H1 (cell line): ENCODE measurements around the gene RASL11B. TPM values are rescaled to one million over a fixed set of nuclear protein-coding genes. Genes with fewer than 3 reads are reported as not detected.

Experiments used
- CTCF ChIA-PET: fragments of 300-600 bp; sonication (Branson Sonifier 250); formaldehyde crosslinking; loops from one replicate; lab custom pipeline; 2021; ENCODE audit not compliant: partially characterized antibody; lab: Charles Lee
- POLR2A ChIA-PET: fragments of 300-600 bp; sonication (Branson Sonifier 250); formaldehyde crosslinking; loops from one replicate; lab custom pipeline; 2021; ENCODE audit warnings: inconsistent platforms; ENCODE audit not compliant: partially characterized antibody; lab: Charles Lee
- DNase-seq, 2 experiments: peaks; one replicate each; pipeline versions ENCODE4 v3.0.0 to v3.0.0-alpha.2; 2010 to 2022; ENCODE audit warnings: low spot score in 2 of 2, low read depth in 1 of 2, mixed read lengths in 1 of 2
- FAIRE-seq: peaks from 2 replicates; lab custom pipeline; 2011; peaks lifted over from hg19 to GRCh38; lab: Jason Lieb, UNC
- H2AFZ ChIP-seq: 2 replicates; pipeline ENCODE4 v1.8.1; 2012; ENCODE audit warnings: low read length, inconsistent platforms
- H2AK5ac ChIP-seq: 2 replicates; pipeline ENCODE4 v1.6.1; 2013; ENCODE audit warnings: low read depth, low read length
- H2BK120ac ChIP-seq: replicated peaks from 2 replicates; pipeline ENCODE3; 2013; ENCODE audit warnings: low read depth, low read length, inconsistent platforms
- H2BK12ac ChIP-seq: 2 replicates; pipeline ENCODE4 v1.6.1; 2013; ENCODE audit warnings: low read depth, low read length
- H2BK15ac ChIP-seq: 2 replicates; pipeline ENCODE4 v1.6.1; 2013; ENCODE audit warnings: low read length
- H2BK20ac ChIP-seq: 2 replicates; pipeline ENCODE4 v1.6.1; 2013; ENCODE audit warnings: low read length
- H2BK5ac ChIP-seq: 2 replicates; pipeline ENCODE4 v1.6.1; 2013; ENCODE audit warnings: low read depth, low read length
- H3K14ac ChIP-seq: 2 replicates; pipeline ENCODE4 v1.6.1; 2013; ENCODE audit warnings: inconsistent platforms; ENCODE audit not compliant: insufficient read length
- H3K18ac ChIP-seq: 2 replicates; pipeline ENCODE4 v1.6.1; 2013; ENCODE audit warnings: low read length; ENCODE audit errors: extremely low read depth
- H3K23ac ChIP-seq: 2 replicates; pipeline ENCODE4 v1.6.1; 2013; ENCODE audit warnings: inconsistent platforms; ENCODE audit not compliant: insufficient read length
- H3K23me2 ChIP-seq: 2 replicates; pipeline ENCODE4 v1.6.1; 2013; ENCODE audit warnings: low read depth, low read length
- H3K27ac ChIP-seq: 2 replicates; pipeline ENCODE4 v1.6.1; 2011; ENCODE audit warnings: low read depth, low read length, inconsistent platforms
- H3K27me3 ChIP-seq, 4 experiments: replicated peaks in 1 of 4; 1 replicate in 1 of 4; 2 replicates in 3 of 4; pipeline versions ENCODE4 v1.6.1 to v1.8.1; 2011 to 2013; ENCODE audit warnings: low read length in 3 of 4, mild to moderate bottlenecking in 3 of 4, inconsistent platforms in 2 of 4, mixed read lengths in 2 of 4, moderate library complexity in 1 of 4; ENCODE audit not compliant: control insufficient read depth in 3 of 4, insufficient read depth in 3 of 4; ENCODE audit errors: extremely low read depth in 1 of 4
- H3K36me3 ChIP-seq, 4 experiments: 2 replicates each; pipeline versions ENCODE4 v1.6.1 to v1.8.1; 2011 to 2013; ENCODE audit warnings: mild to moderate bottlenecking in 4 of 4, low read length in 3 of 4, moderate library complexity in 2 of 4, control low read depth in 1 of 4, inconsistent platforms in 1 of 4; ENCODE audit not compliant: insufficient read depth in 4 of 4, control insufficient read depth in 2 of 4
- H3K4ac ChIP-seq: replicated peaks from 2 replicates; pipeline ENCODE3; 2013; ENCODE audit warnings: low read length, low read depth, mixed read lengths, inconsistent platforms; ENCODE audit not compliant: insufficient read length
- H3K4me1 ChIP-seq, 4 experiments: replicated peaks in 1 of 4; 1 replicate in 1 of 4; 2 replicates in 3 of 4; pipeline versions ENCODE4 v1.6.1 to v1.8.1; 2011 to 2013; ENCODE audit warnings: low read length in 3 of 4, inconsistent platforms in 2 of 4, mixed read lengths in 1 of 4; ENCODE audit not compliant: insufficient read depth in 4 of 4, control insufficient read depth in 3 of 4
- H3K4me2 ChIP-seq, 2 experiments: 2 replicates each; pipeline versions ENCODE4 v1.6.1 to v1.8.1; 2011 to 2013; ENCODE audit warnings: low read depth in 2 of 2, low read length in 2 of 2, control low read depth in 1 of 2, inconsistent platforms in 1 of 2, mild to moderate bottlenecking in 1 of 2; ENCODE audit not compliant: insufficient read depth in 1 of 2
- H3K4me3 ChIP-seq, 4 experiments: fragments of 200-600, 300-600 bp in 1 of 4; sonication (generic), shearing (Covaris generic), sonication (Bioruptor Twin) in 1 of 4; 2 replicates each; pipeline versions ENCODE4 v1.5.1 to v1.8.1; 2011 to 2016; ENCODE audit warnings: low read length in 4 of 4, low read depth in 3 of 4, control low read depth in 2 of 4, inconsistent platforms in 2 of 4, mild to moderate bottlenecking in 2 of 4, mixed read lengths in 1 of 4, moderate library complexity in 1 of 4; ENCODE audit not compliant: insufficient read depth in 2 of 4; ENCODE audit errors: extremely low read depth in 1 of 4
- H3K56ac ChIP-seq: replicated peaks from 2 replicates; pipeline ENCODE3; 2013; ENCODE audit warnings: low read depth, mild to moderate bottlenecking, mixed read lengths, low read length, inconsistent platforms; ENCODE audit not compliant: insufficient read length
- H3K79me1 ChIP-seq: 2 replicates; pipeline ENCODE4 v1.6.1; 2013; ENCODE audit warnings: low read depth, low read length, control low read depth
- H3K79me2 ChIP-seq, 2 experiments: 2 replicates each; pipeline versions ENCODE4 v1.6.1 to v1.8.1; 2012 to 2013; ENCODE audit warnings: low read length in 2 of 2, mild to moderate bottlenecking in 2 of 2, inconsistent platforms in 1 of 2; ENCODE audit not compliant: insufficient read depth in 2 of 2, control insufficient read depth in 1 of 2
- H3K9ac ChIP-seq, 4 experiments: replicated peaks in 1 of 4; 1 replicate in 1 of 4; 2 replicates in 3 of 4; pipeline versions ENCODE4 v1.6.1 to v1.8.1; 2011 to 2013; ENCODE audit warnings: low read depth in 3 of 4, low read length in 3 of 4, control low read depth in 2 of 4, mild to moderate bottlenecking in 2 of 4, moderate library complexity in 2 of 4, inconsistent platforms in 1 of 4; ENCODE audit errors: extremely low read depth in 1 of 4
- H3K9me3 ChIP-seq, 2 experiments: 2 replicates each; pipeline versions ENCODE4 v1.6.1 to v1.8.1; 2012 to 2013; ENCODE audit warnings: mild to moderate bottlenecking in 2 of 2, moderate library complexity in 2 of 2, control low read depth in 1 of 2, inconsistent platforms in 1 of 2, low read depth in 1 of 2, low read length in 1 of 2, mixed read lengths in 1 of 2; ENCODE audit not compliant: insufficient read depth in 2 of 2
- H4K20me1 ChIP-seq, 2 experiments: replicated peaks in 1 of 2; 2 replicates each; pipeline versions ENCODE3 to v1.8.1; 2011 to 2013; ENCODE audit warnings: inconsistent platforms in 2 of 2, low read length in 2 of 2, mild to moderate bottlenecking in 1 of 2; ENCODE audit not compliant: insufficient read depth in 2 of 2, control insufficient read depth in 1 of 2
- H4K5ac ChIP-seq: 2 replicates; pipeline ENCODE4 v1.6.1; 2013; ENCODE audit warnings: low read length, low read depth, mixed read lengths, inconsistent platforms; ENCODE audit not compliant: insufficient read length
- H4K8ac ChIP-seq: 2 replicates; pipeline ENCODE4 v1.8.0; 2013; ENCODE audit warnings: mild to moderate bottlenecking, moderate library complexity, low read length, inconsistent platforms; ENCODE audit not compliant: insufficient read depth; ENCODE audit errors: extremely low read depth
- H4K91ac ChIP-seq: replicated peaks from 2 replicates; pipeline ENCODE3; 2013; ENCODE audit warnings: low read length, mixed read lengths, inconsistent platforms; ENCODE audit not compliant: insufficient read length
- RAD21 ChIP-seq, 2 experiments: IDR thresholded peaks in 1 of 2; conservative IDR thresholded peaks in 1 of 2; 2 replicates each; pipeline ENCODE4 v1.6.1; 2011; ENCODE audit warnings: low read depth in 2 of 2, low read length in 2 of 2, improper control_type of control experiment in 1 of 2, inconsistent platforms in 1 of 2, mild to moderate bottlenecking in 1 of 2, moderate library complexity in 1 of 2
- WGBS, 2 experiments: shearing (Covaris generic) in 1 of 2; methylation state at CpG; one replicate each; pipeline versions ENCODE4 v1.1.6 to v1.1.7; 2013 to 2015; ENCODE audit warnings: low lambda C conversion rate in 2 of 2, mixed read lengths in 2 of 2, inconsistent platforms in 1 of 2, low coverage in 1 of 2, missing lambda C conversion rate in 1 of 2; ENCODE audit not compliant: insufficient replicate concordance in 2 of 2, insufficient coverage in 1 of 2, insufficient read length in 1 of 2; ENCODE audit errors: extremely low coverage in 1 of 2, missing lambda C conversion rate in 1 of 2; 5-methylcytosine and 5-hydroxymethylcytosine counted together
- polyA plus RNA-seq, 7 experiments: library from polyadenylated mRNA; depleted of rRNA in 3 of 7; stranded (reverse) in 5 of 7; unstranded in 2 of 7; fragments of >200 nt in 5 of 7; fragments of 200-250 nt in 2 of 7; gene quantifications; 1 replicate in 5 of 7; 2 replicates in 1 of 7; 4 replicates in 1 of 7; pipeline versions ENCODE4 v1.2.1 to v1.2.3, GENCODE V29; 2011 to 2013; ENCODE audit warnings: missing spikeins in 2 of 7, mixed read lengths in 2 of 7
- total RNA-seq: library from RNA; stranded (reverse); fragmentation: NEBNext Ultra II Directional; extraction: Animal tissue kit (Norgen Biotek cat#: 25700); gene quantifications from 2 replicates; pipeline ENCODE4 v1.2.1, GENCODE V29; 2021

Gene RASL11B
- total and polyA plus RNA-seq, 2 of the 8 experiments (the other 6 are each of a cell fraction or from before 2014, with no cell fraction given), result 49.8 to 75.5 TPM

DNA sequence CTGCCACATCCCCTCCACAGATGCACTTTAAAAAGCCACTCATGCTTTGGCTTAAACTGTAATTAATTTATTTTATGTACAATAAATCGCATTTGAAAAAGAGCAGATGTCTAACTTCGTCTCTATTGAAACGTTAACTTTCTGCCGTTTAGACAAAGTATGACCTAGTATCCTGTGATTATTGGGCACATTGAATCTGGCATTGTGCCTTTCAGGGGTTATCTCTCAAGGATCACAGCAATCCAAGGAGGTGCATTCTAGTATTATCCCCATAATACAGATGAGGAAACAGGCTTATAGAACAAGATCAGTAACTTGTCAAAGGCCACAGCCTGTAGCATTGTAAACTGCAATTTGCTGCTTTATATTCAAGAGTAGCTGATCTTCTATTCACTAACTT, 4.6 kb downstream of the RASL11B start:
- no peak overlapping the region for H3K56ac ChIP-seq
- no peak overlapping the region for H2AK5ac ChIP-seq
- no peak for FAIRE-seq
- peaks cover 8 to 32% of the 10 kb centered on the region in 2 experiments for H3K79me2 ChIP-seq
- peaks cover 14 to 19% of the 10 kb centered on the region in 2 experiments for H4K20me1 ChIP-seq
- WGBS, 2 experiments, result 83% methylated on average over 4 of the region's 4 CpGs; no CpG with 5 or more reads in 1 of the 2 experiments
- TF ChIP-seq RAD21 (IDR thresholded peaks at IDR 0.05 in 1 of 2, conservative IDR thresholded peaks at IDR 0.05 in 1 of 2; ENCODE audit: low read depth in 2 of 2, low read length in 2 of 2), result no peak
- TF ChIP-seq, all 59 proteins: peak for 0
- Histone ChIP-seq H3K23me2 (peaks cover 2% of the 10 kb centered on the region; the same call in 1 of the 2 replicates), H3K36me3 (peaks cover 16 to 48% (median 33%) of the 10 kb centered on the region in 4 experiments), H3K9ac (no peak overlapping the region), H2BK120ac (no peak overlapping the region), H3K18ac (no peak overlapping the region), H3K27ac (no peak overlapping the region), H4K91ac (no peak overlapping the region), H3K4ac (no peak overlapping the region), H3K4me3 (no peak overlapping the region), H3K4me2 (no peak overlapping the region; a peak in 1 of 4 replicates), H2BK15ac (no peak overlapping the region), H2AFZ (no peak overlapping the region), H3K9me3 (no peaks in the 10 kb centered on the region), H3K23ac (no peak overlapping the region), H2BK5ac (no peak overlapping the region), H3K79me1 (peaks cover 8% of the 10 kb centered on the region; the same call in 1 of the 2 replicates), H4K5ac (no peak overlapping the region), H3K14ac (no peak overlapping the region), H3K4me1 (peaks cover 4 to 20% (median 9%) of the 10 kb centered on the region in 4 experiments), H2BK20ac (no peak overlapping the region), H2BK12ac (no peak overlapping the region), H4K8ac (no peak overlapping the region), H3K27me3 (no peaks in the 10 kb centered on the region; a peak in 2 of 7 replicates)
- CTCF ChIA-PET, result interaction anchor here (1.4 to 1.9 kb wide), 4 partner anchors 23 to 146 kb away, joined by 4 to 6 read pairs (median 5); no protein-coding TSS in a partner anchor
- POLR2A ChIA-PET, result interaction anchor here (0.6 to 11.0 kb wide), 25 partner anchors 9 to 209 kb away, joined by 3 to 165 read pairs (median 4); partner anchors contain the start of gene USP46
- no peak for DNase-seq
